ENCODE data around the gene EFEMP1.

DNA sequence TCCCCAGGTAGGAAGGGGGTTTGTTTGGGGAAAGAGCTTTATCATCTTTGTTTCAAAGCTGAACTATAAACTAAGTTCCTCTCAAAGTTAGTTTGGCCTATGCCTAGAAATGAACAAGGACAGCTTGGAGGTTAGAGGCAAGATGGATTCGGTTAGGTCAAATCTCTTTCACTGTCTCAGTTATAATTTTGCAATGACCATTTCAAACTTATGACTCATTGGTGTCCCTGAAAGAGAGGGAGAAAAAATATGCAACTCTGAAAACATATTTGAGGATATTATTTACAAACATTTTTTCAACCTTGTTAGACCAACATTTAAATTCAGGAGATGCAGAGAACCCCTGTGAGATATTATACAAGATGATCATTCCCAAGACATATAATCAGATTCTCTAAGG is 95.7 kb downstream of the EFEMP1 start:
- TF ChIP-seq POLR2A (IDR thresholded peaks at IDR 0.05) (no peak), EP300 (IDR thresholded peaks at IDR 0.05) (no peak)
- TF ChIP-seq, protein P1, sequence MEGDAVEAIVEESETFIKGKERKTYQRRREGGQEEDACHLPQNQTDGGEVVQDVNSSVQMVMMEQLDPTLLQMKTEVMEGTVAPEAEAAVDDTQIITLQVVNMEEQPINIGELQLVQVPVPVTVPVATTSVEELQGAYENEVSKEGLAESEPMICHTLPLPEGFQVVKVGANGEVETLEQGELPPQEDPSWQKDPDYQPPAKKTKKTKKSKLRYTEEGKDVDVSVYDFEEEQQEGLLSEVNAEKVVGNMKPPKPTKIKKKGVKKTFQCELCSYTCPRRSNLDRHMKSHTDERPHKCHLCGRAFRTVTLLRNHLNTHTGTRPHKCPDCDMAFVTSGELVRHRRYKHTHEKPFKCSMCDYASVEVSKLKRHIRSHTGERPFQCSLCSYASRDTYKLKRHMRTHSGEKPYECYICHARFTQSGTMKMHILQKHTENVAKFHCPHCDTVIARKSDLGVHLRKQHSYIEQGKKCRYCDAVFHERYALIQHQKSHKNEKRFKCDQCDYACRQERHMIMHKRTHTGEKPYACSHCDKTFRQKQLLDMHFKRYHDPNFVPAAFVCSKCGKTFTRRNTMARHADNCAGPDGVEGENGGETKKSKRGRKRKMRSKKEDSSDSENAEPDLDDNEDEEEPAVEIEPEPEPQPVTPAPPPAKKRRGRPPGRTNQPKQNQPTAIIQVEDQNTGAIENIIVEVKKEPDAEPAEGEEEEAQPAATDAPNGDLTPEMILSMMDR (IDR thresholded peaks at IDR 0.05), result no peak

Measured in tibial nerve (tissue), 4 donors.